Neural cell (in vitro differentiated cells): ENCODE measurements around the gene ENTPD1. TPM values are rescaled to one million over a fixed set of nuclear protein-coding genes. Genes with fewer than 3 reads are reported as not detected.

Experiments used
- H2AFZ ChIP-seq: fragments of 200-600, 300-800 bp; sonication (generic), shearing (Covaris generic); 2 replicates; pipeline ENCODE4 v1.6.0; 2014; ENCODE audit warnings: low read depth, mild to moderate bottlenecking, antibody characterized with exemption, low read length, moderate library complexity
- H3F3A ChIP-seq: fragments of 200-600 bp; shearing (Covaris generic); 2 replicates; pipeline ENCODE4 v1.6.1; 2016; ENCODE audit warnings: mild to moderate bottlenecking, moderate library complexity, mixed read lengths, antibody characterized with exemption, low read length; ENCODE audit not compliant: insufficient read depth, poor library complexity, severe bottlenecking
- H3K27ac ChIP-seq: fragments of 200-600, 300-800 bp; sonication (generic), shearing (Covaris generic); 2 replicates; pipeline ENCODE4 v1.5.1; 2014; ENCODE audit warnings: mild to moderate bottlenecking, low read length, moderate library complexity
- H3K27me3 ChIP-seq: fragments of 300-800, 200-600 bp; sonication (generic), shearing (Covaris generic); 2 replicates; pipeline ENCODE4 v1.6.0; 2014; ENCODE audit warnings: mild to moderate bottlenecking, low read depth, low read length, moderate library complexity; ENCODE audit not compliant: insufficient read depth
- H3K36me3 ChIP-seq: fragments of 300-800, 200-600 bp; sonication (generic), shearing (Covaris generic); 2 replicates; pipeline ENCODE4 v1.5.1; 2014; ENCODE audit warnings: mild to moderate bottlenecking, antibody characterized with exemption, low read length, moderate library complexity; ENCODE audit not compliant: insufficient read depth
- H3K4me2 ChIP-seq: fragments of 300-800, 200-600 bp; sonication (generic), shearing (Covaris generic); 2 replicates; pipeline ENCODE4 v1.6.0; 2014; ENCODE audit warnings: mild to moderate bottlenecking, low read length
- H3K4me3 ChIP-seq: fragments of 300-800, 200-600 bp; sonication (generic), shearing (Covaris generic); 2 replicates; pipeline ENCODE4 v1.5.1; 2014; ENCODE audit warnings: mild to moderate bottlenecking, low read length, moderate library complexity
- H3K79me2 ChIP-seq: fragments of 200-600 bp; shearing (Covaris generic); replicated peaks from 2 replicates; pipeline ENCODE4 v1.6.0; 2014; ENCODE audit warnings: mild to moderate bottlenecking, low read length, moderate library complexity; ENCODE audit not compliant: insufficient read depth
- H3K9ac ChIP-seq: fragments of 300-800, 200-600 bp; sonication (generic), shearing (Covaris generic); 2 replicates; pipeline ENCODE4 v1.6.1; 2016; ENCODE audit warnings: mild to moderate bottlenecking, low read length, mixed read lengths
- H3K9me2 ChIP-seq: fragments of 200-600 bp; shearing (Covaris generic); 2 replicates; pipeline ENCODE4 v1.6.1; 2016; ENCODE audit warnings: mild to moderate bottlenecking, low read length, mixed read lengths; ENCODE audit not compliant: insufficient read depth
- H3K9me3 ChIP-seq: fragments of 200-600, 300-800 bp; sonication (generic), shearing (Covaris generic); 2 replicates; pipeline ENCODE4 v1.6.1; 2016; ENCODE audit warnings: mild to moderate bottlenecking, mixed run types, low read length, moderate library complexity, mixed read lengths
- H4K20me1 ChIP-seq: fragments of 200-600 bp; shearing (Covaris generic); 2 replicates; pipeline ENCODE4 v1.6.1; 2016; ENCODE audit warnings: mild to moderate bottlenecking, mixed run types; ENCODE audit not compliant: insufficient read depth
- EP300 ChIP-seq: fragments of 450-650 bp; conservative IDR thresholded peaks from 2 replicates; pipeline ENCODE4 v1.6.1; 2014; ENCODE audit warnings: antibody characterized with exemption, mild to moderate bottlenecking, moderate library complexity; ENCODE audit not compliant: poor library complexity, severe bottlenecking
- EZH2 ChIP-seq: fragments of 200-600, 300-800 bp; shearing (Covaris generic), sonication (generic); IDR thresholded peaks from 2 replicates; pipeline ENCODE4 v1.6.1; 2014; ENCODE audit warnings: antibody characterized with exemption, low read length, borderline replicate concordance, mild to moderate bottlenecking; ENCODE audit not compliant: insufficient read depth, poor library complexity, severe bottlenecking
- MXI1 ChIP-seq: fragments of 450-650 bp; conservative IDR thresholded peaks from 2 replicates; pipeline ENCODE4 v1.6.1; 2014; ENCODE audit warnings: antibody characterized with exemption, mild to moderate bottlenecking; ENCODE audit not compliant: poor library complexity, severe bottlenecking
- POLR2AphosphoS5 ChIP-seq: IDR thresholded peaks from 2 replicates; pipeline ENCODE4 v1.6.1; 2012
- RAD21 ChIP-seq: fragments of 450-650 bp; conservative IDR thresholded peaks from 2 replicates; pipeline ENCODE4 v1.6.1; 2014; ENCODE audit warnings: antibody characterized with exemption, mild to moderate bottlenecking, moderate library complexity
- SMC3 ChIP-seq: fragments of 450-650 bp; conservative IDR thresholded peaks from 2 replicates; pipeline ENCODE4 v1.6.1; 2014; ENCODE audit warnings: antibody characterized with exemption, mild to moderate bottlenecking, moderate library complexity; ENCODE audit not compliant: poor library complexity
- TAF1 ChIP-seq: IDR thresholded peaks from 2 replicates; pipeline ENCODE4 v1.6.1; 2012; ENCODE audit warnings: low read depth
- polyA plus RNA-seq: library from polyadenylated mRNA; depleted of rRNA; stranded (reverse); fragments of >200 nt; gene quantifications from 2 replicates; pipeline ENCODE4 v1.2.3, GENCODE V29; 2014
- TF ChIP-seq, protein P1 (sequence below): IDR thresholded peaks from 2 replicates; pipeline ENCODE4 v1.6.1; 2012; ENCODE audit warnings: borderline replicate concordance
- TF ChIP-seq, protein P2 (sequence below): fragments of 450-650 bp; IDR thresholded peaks from 2 replicates; pipeline ENCODE4 v1.5.1; 2014; ENCODE audit warnings: antibody characterized with exemption, mild to moderate bottlenecking, moderate library complexity; ENCODE audit not compliant: poor library complexity, severe bottlenecking

Gene ENTPD1
- polyA plus RNA-seq, 1 donor from 2014 or later: 0.57 TPM

DNA sequence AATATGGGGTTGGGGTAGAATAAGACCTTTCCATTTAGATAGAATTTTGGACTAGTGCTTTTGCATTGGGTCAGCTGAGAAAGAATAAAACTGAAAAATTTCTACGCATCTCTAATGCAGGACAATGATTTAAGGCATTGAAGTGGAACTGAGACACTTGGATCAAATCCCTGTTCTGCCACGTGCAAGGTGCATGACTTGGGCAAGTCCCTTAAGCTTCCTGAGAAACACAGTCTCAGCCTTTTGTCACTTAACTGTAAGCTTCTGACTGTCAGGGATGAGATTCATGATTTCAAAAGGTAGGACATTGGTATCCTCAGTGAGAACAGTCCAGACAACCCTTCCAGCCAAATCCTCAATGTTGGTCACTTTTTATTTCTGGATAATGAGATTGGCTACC, 59.2 kb downstream of the ENTPD1 start:
- no peaks in the 10 kb centered on the region for H4K20me1 ChIP-seq
- no peaks in the 10 kb centered on the region for H3K79me2 ChIP-seq
- H3K9ac ChIP-seq: no peak overlapping the region
- H3K4me3 ChIP-seq: no peak overlapping the region
- no peaks in the 10 kb centered on the region for H3F3A ChIP-seq
- no peak overlapping the region for H3K4me2 ChIP-seq
- no peaks in the 10 kb centered on the region for H3K9me2 ChIP-seq
- no peaks in the 10 kb centered on the region for H3K36me3 ChIP-seq
- TF ChIP-seq SMC3: no peak
- TF ChIP-seq POLR2AphosphoS5: no peak
- TF ChIP-seq, protein P1, sequence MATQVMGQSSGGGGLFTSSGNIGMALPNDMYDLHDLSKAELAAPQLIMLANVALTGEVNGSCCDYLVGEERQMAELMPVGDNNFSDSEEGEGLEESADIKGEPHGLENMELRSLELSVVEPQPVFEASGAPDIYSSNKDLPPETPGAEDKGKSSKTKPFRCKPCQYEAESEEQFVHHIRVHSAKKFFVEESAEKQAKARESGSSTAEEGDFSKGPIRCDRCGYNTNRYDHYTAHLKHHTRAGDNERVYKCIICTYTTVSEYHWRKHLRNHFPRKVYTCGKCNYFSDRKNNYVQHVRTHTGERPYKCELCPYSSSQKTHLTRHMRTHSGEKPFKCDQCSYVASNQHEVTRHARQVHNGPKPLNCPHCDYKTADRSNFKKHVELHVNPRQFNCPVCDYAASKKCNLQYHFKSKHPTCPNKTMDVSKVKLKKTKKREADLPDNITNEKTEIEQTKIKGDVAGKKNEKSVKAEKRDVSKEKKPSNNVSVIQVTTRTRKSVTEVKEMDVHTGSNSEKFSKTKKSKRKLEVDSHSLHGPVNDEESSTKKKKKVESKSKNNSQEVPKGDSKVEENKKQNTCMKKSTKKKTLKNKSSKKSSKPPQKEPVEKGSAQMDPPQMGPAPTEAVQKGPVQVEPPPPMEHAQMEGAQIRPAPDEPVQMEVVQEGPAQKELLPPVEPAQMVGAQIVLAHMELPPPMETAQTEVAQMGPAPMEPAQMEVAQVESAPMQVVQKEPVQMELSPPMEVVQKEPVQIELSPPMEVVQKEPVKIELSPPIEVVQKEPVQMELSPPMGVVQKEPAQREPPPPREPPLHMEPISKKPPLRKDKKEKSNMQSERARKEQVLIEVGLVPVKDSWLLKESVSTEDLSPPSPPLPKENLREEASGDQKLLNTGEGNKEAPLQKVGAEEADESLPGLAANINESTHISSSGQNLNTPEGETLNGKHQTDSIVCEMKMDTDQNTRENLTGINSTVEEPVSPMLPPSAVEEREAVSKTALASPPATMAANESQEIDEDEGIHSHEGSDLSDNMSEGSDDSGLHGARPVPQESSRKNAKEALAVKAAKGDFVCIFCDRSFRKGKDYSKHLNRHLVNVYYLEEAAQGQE: no peak
- TF ChIP-seq, protein P2, sequence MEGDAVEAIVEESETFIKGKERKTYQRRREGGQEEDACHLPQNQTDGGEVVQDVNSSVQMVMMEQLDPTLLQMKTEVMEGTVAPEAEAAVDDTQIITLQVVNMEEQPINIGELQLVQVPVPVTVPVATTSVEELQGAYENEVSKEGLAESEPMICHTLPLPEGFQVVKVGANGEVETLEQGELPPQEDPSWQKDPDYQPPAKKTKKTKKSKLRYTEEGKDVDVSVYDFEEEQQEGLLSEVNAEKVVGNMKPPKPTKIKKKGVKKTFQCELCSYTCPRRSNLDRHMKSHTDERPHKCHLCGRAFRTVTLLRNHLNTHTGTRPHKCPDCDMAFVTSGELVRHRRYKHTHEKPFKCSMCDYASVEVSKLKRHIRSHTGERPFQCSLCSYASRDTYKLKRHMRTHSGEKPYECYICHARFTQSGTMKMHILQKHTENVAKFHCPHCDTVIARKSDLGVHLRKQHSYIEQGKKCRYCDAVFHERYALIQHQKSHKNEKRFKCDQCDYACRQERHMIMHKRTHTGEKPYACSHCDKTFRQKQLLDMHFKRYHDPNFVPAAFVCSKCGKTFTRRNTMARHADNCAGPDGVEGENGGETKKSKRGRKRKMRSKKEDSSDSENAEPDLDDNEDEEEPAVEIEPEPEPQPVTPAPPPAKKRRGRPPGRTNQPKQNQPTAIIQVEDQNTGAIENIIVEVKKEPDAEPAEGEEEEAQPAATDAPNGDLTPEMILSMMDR: no peak
- no peak for TF ChIP-seq RAD21
- no peak for TF ChIP-seq MXI1
- no peak for TF ChIP-seq EZH2
- no peak for TF ChIP-seq TAF1
- no peak for TF ChIP-seq EP300
- no peak overlapping the region for H3K27ac ChIP-seq
- no peaks in the 10 kb centered on the region for H3K27me3 ChIP-seq
- H2AFZ ChIP-seq: no peak overlapping the region
- no peaks in the 10 kb centered on the region for H3K9me3 ChIP-seq

DNA sequence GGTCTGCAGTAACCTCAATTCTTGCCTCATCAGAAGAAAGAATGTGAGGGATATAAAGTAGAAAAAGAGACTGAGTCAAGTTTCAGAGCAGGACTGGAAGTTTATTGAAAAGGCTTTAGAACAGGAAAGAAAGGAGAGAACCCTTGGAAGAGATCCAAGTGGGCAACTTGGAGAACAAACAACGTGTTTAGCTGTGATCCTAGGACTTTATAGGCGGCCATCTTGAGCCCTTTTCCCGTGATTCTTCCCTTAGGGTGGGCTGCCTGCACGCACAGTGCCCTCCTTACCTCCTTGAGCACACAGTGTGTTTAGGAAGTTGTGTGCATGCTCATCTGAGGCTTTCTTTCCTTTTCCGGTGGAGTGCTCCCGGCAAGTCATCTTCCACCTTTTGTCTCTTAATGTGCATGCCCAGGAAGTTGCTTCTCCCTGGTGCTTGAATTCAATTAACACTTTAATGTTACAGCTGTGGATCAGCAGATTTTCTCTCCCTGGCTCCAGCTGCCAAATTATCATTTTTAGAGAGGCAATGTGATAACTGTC, 59.8 kb downstream of the ENTPD1 start:
- Histone ChIP-seq H3K9ac (no peak overlapping the region), H3K9me2 (no peaks in the 10 kb centered on the region), H3K4me3 (no peak overlapping the region), H2AFZ (no peak overlapping the region), H4K20me1 (no peaks in the 10 kb centered on the region), H3K27me3 (no peaks in the 10 kb centered on the region), H3K36me3 (no peaks in the 10 kb centered on the region), H3K79me2 (no peaks in the 10 kb centered on the region), H3K9me3 (no peaks in the 10 kb centered on the region), H3K4me2 (no peak overlapping the region), H3K27ac (no peak overlapping the region), H3F3A (no peaks in the 10 kb centered on the region)
- TF ChIP-seq SMC3 (no peak), MXI1 (no peak), TAF1 (no peak), EP300 (no peak), RAD21 (no peak), POLR2AphosphoS5 (no peak), EZH2 (no peak)
- TF ChIP-seq, protein P1: no peak
